Endometrium (tissue), 2 donors: ENCODE results near the gene EXOSC3.
"Not testable (repeated sequence)": the region's sequence is repeated elsewhere in the genome, so short reads cannot be mapped to it uniquely, and the experiment has no call there.

Source experiments
- FAIRE-seq: peaks from 2 replicates; lab custom pipeline; 2012; peaks lifted over from hg19 to GRCh38; lab: Jason Lieb, UNC
- donor health status: control.
- donor health status: control.

Gene EXOSC3

GRCh38 chr9:37784616-37785483 lies at the start of gene EXOSC3:
Gene EXOSC3, minus strand, starts transcription at chr9:37785064. Its CDS starts 20 bp downstream, at chr9:37785044.
- no peak for FAIRE-seq

GRCh38 chr9:37827483-37828165 lies 42.8 kb upstream of the EXOSC3 start:
- FAIRE-seq = no peak

GRCh38 chr9:37825174-37825573 lies 40.3 kb upstream of the EXOSC3 start:
- not testable (repeated sequence) for FAIRE-seq

GRCh38 chr9:37820142-37820541 lies 35.3 kb upstream of the EXOSC3 start:
- no peak for FAIRE-seq

GRCh38 chr9:37818849-37819248 lies 34.0 kb upstream of the EXOSC3 start:
- no peak for FAIRE-seq

- no peak for FAIRE-seq
Observed at GRCh38 chr9:37812773-37813379, 28.0 kb upstream of the EXOSC3 start.

- FAIRE-seq = no peak
Observed at GRCh38 chr9:37811906-37812476, 27.1 kb upstream of the EXOSC3 start.

- not testable (repeated sequence) for FAIRE-seq
Observed at GRCh38 chr9:37809676-37810075, 24.8 kb upstream of the EXOSC3 start.

- FAIRE-seq = no peak
Observed at GRCh38 chr9:37806271-37806670, 21.4 kb upstream of the EXOSC3 start.

- no peak for FAIRE-seq
Observed at GRCh38 chr9:37801959-37802711, 17.3 kb upstream of the EXOSC3 start.

- no peak for FAIRE-seq
Observed at GRCh38 chr9:37801287-37801850, 16.5 kb upstream of the EXOSC3 start.

- FAIRE-seq = no peak
Observed at GRCh38 chr9:37800631-37801286, 15.9 kb upstream of the EXOSC3 start, which contains the start of gene DCAF10. Gene DCAF10, plus strand, starts transcription at chr9:37800797. Its CDS starts 70 bp downstream, at chr9:37800867.

GRCh38 chr9:37798677-37799076 lies 13.8 kb upstream of the EXOSC3 start:
- no peak for FAIRE-seq

GRCh38 chr9:37796232-37796631 lies 11.4 kb upstream of the EXOSC3 start:
- no peak for FAIRE-seq

GRCh38 chr9:37792122-37792521 lies 7.3 kb upstream of the EXOSC3 start:
- FAIRE-seq = no peak

- no peak for FAIRE-seq
Observed at GRCh38 chr9:37790096-37790495, 5.2 kb upstream of the EXOSC3 start.

- FAIRE-seq = no peak
Observed at GRCh38 chr9:37788332-37788731, 3.5 kb upstream of the EXOSC3 start.

GRCh38 chr9:37787059-37787458 lies 2.2 kb upstream of the EXOSC3 start:
- no peak for FAIRE-seq

GRCh38 chr9:37784291-37784615 lies 611 bp downstream of the EXOSC3 start:
- no peak for FAIRE-seq

- no peak for FAIRE-seq
Observed at GRCh38 chr9:37778534-37778933, 6.3 kb downstream of the EXOSC3 start.

- no peak for FAIRE-seq
Observed at GRCh38 chr9:37776328-37776727, 8.5 kb downstream of the EXOSC3 start.
